ENCODE results near the gene SYT11.

GRCh38 chr1:155835548-155835947 is 23.8 kb upstream of the SYT11 start:
- TF ChIP-seq POLR2AphosphoS5 (IDR thresholded peaks at IDR 0.05; ENCODE audit: borderline replicate concordance, low read depth, low read length) = no peak
- no peak for TF ChIP-seq EZH2 (IDR thresholded peaks at IDR 0.05)
